ENCODE results near the gene GGTLC1.
"Not testable (repeated sequence)": the region's sequence is repeated elsewhere in the genome, so short reads cannot be mapped to it uniquely, and the experiment has no call there.

Gene GGTLC1

GRCh38 chr20:23994001-23994633 is 5.5 kb upstream of the GGTLC1 start:
- DNase-seq, result not testable (repeated sequence)

GRCh38 chr20:23993440-23993839 is 4.9 kb upstream of the GGTLC1 start:
- not testable (repeated sequence) for DNase-seq

- DNase-seq, result not testable (repeated sequence)
These were observed 1.7 kb upstream of the GGTLC1 start for GRCh38 chr20:23990296-23990695.

GRCh38 chr20:23988966-23989365 is 387 bp upstream of the GGTLC1 start:
- DNase-seq, result not testable (repeated sequence)

GRCh38 chr20:23986716-23987115 is 1.9 kb downstream of the GGTLC1 start:
- DNase-seq, result not testable (repeated sequence)

- not testable (repeated sequence) for DNase-seq
These were observed 2.3 kb downstream of the GGTLC1 start for GRCh38 chr20:23986310-23986709.

GRCh38 chr20:23985790-23986225 is 2.8 kb downstream of the GGTLC1 start:
- not testable (repeated sequence) for DNase-seq

GRCh38 chr20:23985066-23985789 is 3.4 kb downstream of the GGTLC1 start:
- not testable (repeated sequence) for DNase-seq

GRCh38 chr20:23984476-23985023 is 4.0 kb downstream of the GGTLC1 start:
- not testable (repeated sequence) for DNase-seq

- DNase-seq, result not testable (repeated sequence)
These were observed 6.2 kb downstream of the GGTLC1 start for GRCh38 chr20:23982112-23983018.

GRCh38 chr20:23981526-23981925 is 7.1 kb downstream of the GGTLC1 start:
- not testable (repeated sequence) for DNase-seq

GRCh38 chr20:23981014-23981413 is 7.6 kb downstream of the GGTLC1 start:
- DNase-seq, result not testable (repeated sequence)

GRCh38 chr20:23979899-23980811 is 8.4 kb downstream of the GGTLC1 start:
- DNase-seq, result not testable (repeated sequence)

GRCh38 chr20:23979380-23979779 is 9.2 kb downstream of the GGTLC1 start:
- not testable (repeated sequence) for DNase-seq

GRCh38 chr20:23978457-23978856 is 10.1 kb downstream of the GGTLC1 start:
- DNase-seq, result not testable (repeated sequence)

GRCh38 chr20:23974966-23975365 is 13.6 kb downstream of the GGTLC1 start:
- no peak for DNase-seq

- no peak for DNase-seq
These were observed 17.3 kb downstream of the GGTLC1 start for GRCh38 chr20:23971310-23971709.

GRCh38 chr20:23970049-23970448 is 18.5 kb downstream of the GGTLC1 start:
- DNase-seq, result no peak

GRCh38 chr20:23967616-23967979 is 21.0 kb downstream of the GGTLC1 start:
- DNase-seq, result no peak

GRCh38 chr20:23966927-23967615 is 21.5 kb downstream of the GGTLC1 start:
- no peak for DNase-seq

- no peak for DNase-seq
These were observed 22.3 kb downstream of the GGTLC1 start for GRCh38 chr20:23966298-23966697.

All from activated T-cell treated with anti-CD3 and anti-CD28 coated beads, Interleukin-2, amount 50 U/mL, for 48 hours (primary cell).